Epidermal melanocyte (primary cell): ENCODE data around the gene STK40.
A peak's percentile ranks its signal among the peaks of the same experiment; 100 is the strongest.

Source experiments
- DNase-seq: peaks from one replicate; pipeline ENCODE4 v3.0.0; 2011; ENCODE audit warnings: low spot score; ENCODE audit not compliant: insufficient read length

STK40 gene

GRCh38 chr1:36385410-36386264 is at the start of gene STK40:
Gene STK40 (minus strand): TSS chr1:36385924. CDS start chr1:36361332, 24,592 bp downstream.
- peak; percentile 87 for DNase-seq

GRCh38 chr1:36433102-36433501 is 47.4 kb upstream of the STK40 start:
- DNase-seq, result no peak

GRCh38 chr1:36432616-36433015 is 46.9 kb upstream of the STK40 start:
- DNase-seq, result no peak

GRCh38 chr1:36425791-36426190 is 40.1 kb upstream of the STK40 start:
- no peak for DNase-seq

- no peak for DNase-seq
Observed at GRCh38 chr1:36421649-36422048, 35.9 kb upstream of the STK40 start.

- DNase-seq, result peak; percentile 74
Observed at GRCh38 chr1:36420836-36421317, 35.2 kb upstream of the STK40 start.

- DNase-seq, result no peak
Observed at GRCh38 chr1:36420409-36420808, 34.7 kb upstream of the STK40 start.

GRCh38 chr1:36419569-36419968 is 33.8 kb upstream of the STK40 start:
- no peak for DNase-seq

- no peak for DNase-seq
Observed at GRCh38 chr1:36419140-36419539, 33.4 kb upstream of the STK40 start.

- DNase-seq, result no peak
Observed at GRCh38 chr1:36417931-36418330, 32.2 kb upstream of the STK40 start.

GRCh38 chr1:36415661-36416326 is 30.1 kb upstream of the STK40 start:
- no peak for DNase-seq

- DNase-seq, result no peak
Observed at GRCh38 chr1:36414384-36414783, 28.7 kb upstream of the STK40 start.

- DNase-seq, result no peak
Observed at GRCh38 chr1:36411674-36412648, 26.2 kb upstream of the STK40 start.

GRCh38 chr1:36408479-36408878 is 22.8 kb upstream of the STK40 start:
- no peak for DNase-seq

GRCh38 chr1:36406440-36406839 is 20.7 kb upstream of the STK40 start:
- no peak for DNase-seq

- no peak for DNase-seq
Observed at GRCh38 chr1:36402504-36402890, 16.8 kb upstream of the STK40 start.

- no peak for DNase-seq
Observed at GRCh38 chr1:36401602-36402503, 16.1 kb upstream of the STK40 start.

GRCh38 chr1:36400825-36401601 is 15.3 kb upstream of the STK40 start:
- peak; percentile 44 for DNase-seq

GRCh38 chr1:36400514-36400824 is 14.7 kb upstream of the STK40 start:
- DNase-seq, result no peak
